ENCODE data around the gene DNAJC3.

DNA sequence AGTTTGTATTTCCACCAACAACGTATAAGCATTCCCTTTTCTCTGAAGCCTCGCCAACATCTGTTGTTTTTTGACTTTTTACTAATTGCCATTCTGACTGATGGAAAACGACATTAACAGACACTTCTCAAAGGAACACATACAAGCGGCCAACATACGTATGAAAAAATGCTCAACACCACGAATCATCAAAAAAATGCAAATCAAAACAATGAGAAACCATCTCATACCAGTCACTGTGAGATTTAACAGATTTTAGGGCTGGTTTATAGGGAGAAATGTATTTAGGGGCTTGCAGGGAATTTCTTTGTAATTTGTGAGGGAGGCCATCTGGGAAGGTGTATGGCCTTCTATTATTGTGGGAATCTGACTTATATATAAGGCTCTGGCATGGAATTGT, 29.6 kb upstream of the DNAJC3 start:
- TF ChIP-seq, protein P1, sequence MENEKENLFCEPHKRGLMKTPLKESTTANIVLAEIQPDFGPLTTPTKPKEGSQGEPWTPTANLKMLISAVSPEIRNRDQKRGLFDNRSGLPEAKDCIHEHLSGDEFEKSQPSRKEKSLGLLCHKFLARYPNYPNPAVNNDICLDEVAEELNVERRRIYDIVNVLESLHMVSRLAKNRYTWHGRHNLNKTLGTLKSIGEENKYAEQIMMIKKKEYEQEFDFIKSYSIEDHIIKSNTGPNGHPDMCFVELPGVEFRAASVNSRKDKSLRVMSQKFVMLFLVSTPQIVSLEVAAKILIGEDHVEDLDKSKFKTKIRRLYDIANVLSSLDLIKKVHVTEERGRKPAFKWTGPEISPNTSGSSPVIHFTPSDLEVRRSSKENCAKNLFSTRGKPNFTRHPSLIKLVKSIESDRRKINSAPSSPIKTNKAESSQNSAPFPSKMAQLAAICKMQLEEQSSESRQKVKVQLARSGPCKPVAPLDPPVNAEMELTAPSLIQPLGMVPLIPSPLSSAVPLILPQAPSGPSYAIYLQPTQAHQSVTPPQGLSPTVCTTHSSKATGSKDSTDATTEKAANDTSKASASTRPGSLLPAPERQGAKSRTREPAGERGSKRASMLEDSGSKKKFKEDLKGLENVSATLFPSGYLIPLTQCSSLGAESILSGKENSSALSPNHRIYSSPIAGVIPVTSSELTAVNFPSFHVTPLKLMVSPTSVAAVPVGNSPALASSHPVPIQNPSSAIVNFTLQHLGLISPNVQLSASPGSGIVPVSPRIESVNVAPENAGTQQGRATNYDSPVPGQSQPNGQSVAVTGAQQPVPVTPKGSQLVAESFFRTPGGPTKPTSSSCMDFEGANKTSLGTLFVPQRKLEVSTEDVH (IDR thresholded peaks at IDR 0.05; ENCODE audit: low read depth, partially characterized antibody), result no peak
- TF ChIP-seq, protein P2, sequence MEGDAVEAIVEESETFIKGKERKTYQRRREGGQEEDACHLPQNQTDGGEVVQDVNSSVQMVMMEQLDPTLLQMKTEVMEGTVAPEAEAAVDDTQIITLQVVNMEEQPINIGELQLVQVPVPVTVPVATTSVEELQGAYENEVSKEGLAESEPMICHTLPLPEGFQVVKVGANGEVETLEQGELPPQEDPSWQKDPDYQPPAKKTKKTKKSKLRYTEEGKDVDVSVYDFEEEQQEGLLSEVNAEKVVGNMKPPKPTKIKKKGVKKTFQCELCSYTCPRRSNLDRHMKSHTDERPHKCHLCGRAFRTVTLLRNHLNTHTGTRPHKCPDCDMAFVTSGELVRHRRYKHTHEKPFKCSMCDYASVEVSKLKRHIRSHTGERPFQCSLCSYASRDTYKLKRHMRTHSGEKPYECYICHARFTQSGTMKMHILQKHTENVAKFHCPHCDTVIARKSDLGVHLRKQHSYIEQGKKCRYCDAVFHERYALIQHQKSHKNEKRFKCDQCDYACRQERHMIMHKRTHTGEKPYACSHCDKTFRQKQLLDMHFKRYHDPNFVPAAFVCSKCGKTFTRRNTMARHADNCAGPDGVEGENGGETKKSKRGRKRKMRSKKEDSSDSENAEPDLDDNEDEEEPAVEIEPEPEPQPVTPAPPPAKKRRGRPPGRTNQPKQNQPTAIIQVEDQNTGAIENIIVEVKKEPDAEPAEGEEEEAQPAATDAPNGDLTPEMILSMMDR (IDR thresholded peaks at IDR 0.05 in 2 of 3, conservative IDR thresholded peaks at IDR 0.05 in 1 of 3; ENCODE audit: insufficient read depth in 2 of 3, low read depth in 1 of 3, low read length in 3 of 3), result no peak
- no peak for TF ChIP-seq POLR2AphosphoS5 (IDR thresholded peaks at IDR 0.05; ENCODE audit: control insufficient read depth, insufficient read depth, low read depth, low read length)
- TF ChIP-seq, protein P3, sequence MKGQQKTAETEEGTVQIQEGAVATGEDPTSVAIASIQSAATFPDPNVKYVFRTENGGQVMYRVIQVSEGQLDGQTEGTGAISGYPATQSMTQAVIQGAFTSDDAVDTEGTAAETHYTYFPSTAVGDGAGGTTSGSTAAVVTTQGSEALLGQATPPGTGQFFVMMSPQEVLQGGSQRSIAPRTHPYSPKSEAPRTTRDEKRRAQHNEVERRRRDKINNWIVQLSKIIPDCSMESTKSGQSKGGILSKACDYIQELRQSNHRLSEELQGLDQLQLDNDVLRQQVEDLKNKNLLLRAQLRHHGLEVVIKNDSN (CRISPR knock-in tag; IDR thresholded peaks at IDR 0.05), result no peak
- no peak for TF ChIP-seq MAZ (CRISPR knock-in tag; conservative IDR thresholded peaks at IDR 0.05 in 1 of 2, IDR thresholded peaks at IDR 0.05 in 1 of 2)
- no peak for TF ChIP-seq ZNF780A (CRISPR knock-in tag; IDR thresholded peaks at IDR 0.05)
- no peak for TF ChIP-seq NFIC (IDR thresholded peaks at IDR 0.05)

All from K562 (cell line).